RPMI8226 (cell line): ENCODE data around the gene CPNE7.
"Not testable (repeated sequence)": the region's sequence is repeated elsewhere in the genome, so short reads cannot be mapped to it uniquely, and the experiment has no call there.

Experiments used
- DNase-seq: peaks from one replicate; pipeline ENCODE4 v3.0.0-alpha.2; 2015

Gene CPNE7

DNA sequence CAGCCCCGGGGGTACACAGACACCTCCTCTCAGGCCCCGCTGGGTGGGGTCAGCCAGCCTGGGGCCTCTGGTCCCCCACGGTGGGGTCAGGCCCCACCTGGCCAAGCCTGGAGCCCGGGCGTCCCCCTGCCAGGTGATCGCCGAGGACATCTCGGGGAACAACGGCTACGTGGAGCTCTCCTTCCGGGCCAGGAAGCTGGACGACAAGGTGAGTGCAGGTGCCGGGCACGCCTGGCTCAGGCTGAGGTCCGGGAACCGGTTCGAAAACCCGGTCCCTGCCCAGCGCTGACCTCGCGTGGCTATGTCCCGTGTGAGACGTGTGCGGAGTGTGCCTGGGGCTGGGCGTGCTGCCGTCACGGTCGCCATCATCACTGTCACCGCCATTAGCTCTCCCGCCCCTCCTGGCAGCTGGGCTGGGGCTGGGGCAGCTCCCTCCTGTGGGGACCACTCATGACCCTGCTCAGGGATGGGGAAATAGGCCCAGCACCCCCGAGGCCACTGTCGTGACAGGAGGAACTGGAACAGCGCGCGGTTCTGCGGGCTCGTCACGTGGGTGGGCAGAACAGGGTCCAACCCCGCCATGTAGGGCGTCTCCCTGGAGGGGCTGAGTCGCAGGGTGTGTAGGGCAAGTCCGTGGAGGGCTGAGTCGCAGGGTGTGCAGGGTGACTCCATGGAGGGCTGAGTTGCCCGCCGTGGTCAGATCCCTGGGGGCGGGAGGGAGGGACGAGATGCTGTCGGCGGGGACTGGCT, 8.5 kb downstream of the CPNE7 start:
- no peak for DNase-seq

- DNase-seq, result peak; percentile 55
Observed at GRCh38 chr16:89584768-89585549, 9.4 kb downstream of the CPNE7 start.

GRCh38 chr16:89586218-89586617, 10.7 kb downstream of the CPNE7 start:
- DNase-seq, result no peak

- DNase-seq, result no peak
Observed at GRCh38 chr16:89586853-89587252, 11.3 kb downstream of the CPNE7 start.

GRCh38 chr16:89587676-89588075, 12.1 kb downstream of the CPNE7 start:
- not testable (repeated sequence) for DNase-seq

GRCh38 chr16:89588413-89589109, 13.0 kb downstream of the CPNE7 start:
- DNase-seq, result no peak

DNA sequence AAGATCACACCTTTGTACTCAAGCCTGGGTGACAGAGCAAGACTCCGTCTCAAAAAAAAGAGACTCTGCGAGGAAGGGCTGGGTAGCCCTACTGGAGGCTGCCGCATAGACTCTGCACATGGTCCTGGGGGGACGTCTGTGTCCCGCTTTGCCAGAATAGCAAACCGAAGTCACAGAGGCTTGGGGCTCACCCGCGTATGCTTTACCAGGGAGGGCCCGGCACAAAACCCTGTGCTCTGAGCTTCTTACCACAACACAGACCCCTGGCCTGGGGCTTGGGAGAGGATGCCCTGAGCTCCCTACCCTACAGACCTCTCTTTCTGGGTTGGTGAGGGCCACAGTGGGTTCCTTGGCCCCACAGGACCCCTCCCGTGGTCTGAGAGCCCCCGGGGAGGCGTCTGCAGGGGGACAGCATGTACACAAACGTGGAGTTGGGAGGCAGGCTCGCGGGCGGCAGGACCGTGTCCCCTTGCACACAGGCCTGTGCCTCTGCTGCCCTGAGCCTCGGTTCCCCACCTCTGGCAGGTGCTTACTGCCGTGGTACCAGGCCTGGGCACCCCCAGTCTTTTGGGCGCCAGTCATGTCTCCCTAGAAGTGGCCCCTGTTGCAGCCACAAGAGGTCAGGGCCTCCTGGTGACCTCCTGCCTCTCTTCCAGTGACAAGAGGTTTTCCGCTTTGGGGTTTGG, 13.8 kb downstream of the CPNE7 start:
- no peak for DNase-seq

DNA sequence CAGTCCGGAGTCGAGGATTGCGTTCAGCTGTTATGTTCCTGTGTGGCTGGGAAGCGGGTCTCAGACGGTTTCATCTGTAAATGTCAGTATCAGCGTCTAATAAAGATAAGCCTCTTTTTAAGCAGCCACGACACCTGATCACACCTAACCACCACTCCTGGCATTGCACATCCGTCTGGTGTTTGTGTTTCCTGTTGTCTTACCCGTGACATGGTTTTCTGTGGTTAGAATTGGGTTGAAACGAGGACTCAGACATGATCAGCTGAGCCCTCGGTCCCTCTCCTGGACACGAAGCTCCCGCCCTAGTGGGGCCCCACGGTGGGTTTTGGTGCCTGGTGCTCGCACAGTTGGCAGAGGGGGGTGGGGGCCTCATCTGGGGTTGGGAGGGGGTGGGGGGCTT, 18.3 kb downstream of the CPNE7 start:
- no peak for DNase-seq

DNA sequence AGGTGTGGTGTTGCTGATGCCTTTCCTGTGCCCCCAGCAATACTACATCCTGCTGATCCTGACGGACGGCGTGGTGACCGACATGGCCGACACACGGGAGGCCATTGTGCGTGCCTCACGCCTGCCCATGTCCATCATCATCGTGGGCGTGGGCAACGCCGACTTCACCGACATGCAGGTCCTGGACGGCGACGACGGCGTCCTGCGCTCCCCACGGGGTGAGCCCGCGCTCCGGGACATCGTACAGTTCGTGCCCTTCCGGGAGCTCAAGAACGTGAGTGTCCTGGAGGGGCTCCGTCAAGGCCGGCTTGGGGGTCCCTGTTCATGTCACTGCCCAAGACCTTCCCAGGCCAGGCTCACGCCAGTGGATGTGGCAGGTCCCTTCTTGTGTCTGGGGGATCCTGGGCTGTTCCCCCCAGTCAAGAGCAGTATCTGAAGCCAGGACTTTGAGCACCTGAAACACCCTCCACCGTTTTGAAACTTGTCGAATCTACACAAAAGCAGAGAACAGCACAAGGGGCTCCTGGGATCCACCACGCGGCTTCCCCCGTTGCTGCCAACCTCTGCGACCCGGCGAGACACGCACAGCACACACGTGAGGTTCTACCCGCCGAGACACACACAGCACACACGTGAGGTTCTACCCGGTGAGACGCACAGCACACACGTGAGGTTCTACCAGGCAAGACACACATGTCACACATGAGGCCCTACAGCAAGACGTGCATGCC, 19.9 kb downstream of the CPNE7 start:
- DNase-seq, result no peak

- no peak for DNase-seq
Observed at GRCh38 chr16:89596061-89596689, 20.6 kb downstream of the CPNE7 start.

DNA sequence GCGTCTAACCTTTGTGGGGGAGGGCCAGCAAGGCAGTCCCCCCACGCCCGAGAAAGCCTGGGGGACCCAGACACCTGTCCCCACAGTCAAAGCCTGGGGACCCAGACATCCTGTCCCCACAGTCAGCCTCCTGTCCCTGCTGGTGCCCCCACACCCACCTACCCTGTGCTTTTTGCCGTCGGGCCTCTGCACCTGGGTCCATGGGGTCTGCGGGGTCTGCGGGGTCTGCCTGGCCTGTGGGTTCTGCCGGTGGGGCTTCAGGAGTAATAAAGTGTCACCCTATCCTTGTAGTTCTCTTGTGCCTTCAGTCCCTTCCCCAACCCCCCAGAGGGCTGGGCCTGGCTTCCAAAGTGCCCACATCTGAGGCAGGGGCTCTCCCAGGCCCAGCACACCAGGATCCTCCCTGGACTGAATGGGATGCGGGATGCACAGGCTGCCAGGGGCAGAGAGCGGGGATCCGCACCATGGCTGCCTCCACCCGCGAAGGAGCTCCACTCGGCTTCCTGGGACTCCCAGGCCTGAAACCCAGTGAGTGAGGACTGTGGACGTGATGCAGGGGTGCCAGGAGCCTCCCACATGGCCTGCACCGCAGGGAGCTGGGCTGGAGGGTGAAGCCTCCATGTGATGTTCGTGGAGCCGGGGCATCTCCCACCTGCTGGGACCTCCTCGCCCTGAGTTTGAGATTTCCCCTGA, 21.5 kb downstream of the CPNE7 start:
- no peak for DNase-seq

DNA sequence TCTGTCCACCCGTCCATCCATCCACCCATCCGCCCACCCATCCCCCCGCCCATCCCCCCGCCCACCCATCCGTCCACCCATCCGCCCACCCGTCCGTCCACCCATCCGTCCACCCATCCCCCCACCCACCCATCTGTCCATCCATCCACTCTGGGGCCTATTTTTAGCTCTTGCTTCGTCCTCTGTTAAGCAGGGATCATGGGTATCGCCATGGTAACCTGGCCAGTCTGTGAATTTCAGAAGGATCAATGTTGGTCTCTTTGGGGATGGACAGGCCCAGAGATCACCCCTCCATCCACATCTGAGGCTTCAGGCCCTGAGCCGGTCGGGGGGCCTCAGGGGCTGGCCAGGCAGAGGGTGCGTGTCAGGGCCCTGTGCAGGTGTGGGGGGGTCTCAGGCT, 22.6 kb downstream of the CPNE7 start:
- no peak for DNase-seq

DNA sequence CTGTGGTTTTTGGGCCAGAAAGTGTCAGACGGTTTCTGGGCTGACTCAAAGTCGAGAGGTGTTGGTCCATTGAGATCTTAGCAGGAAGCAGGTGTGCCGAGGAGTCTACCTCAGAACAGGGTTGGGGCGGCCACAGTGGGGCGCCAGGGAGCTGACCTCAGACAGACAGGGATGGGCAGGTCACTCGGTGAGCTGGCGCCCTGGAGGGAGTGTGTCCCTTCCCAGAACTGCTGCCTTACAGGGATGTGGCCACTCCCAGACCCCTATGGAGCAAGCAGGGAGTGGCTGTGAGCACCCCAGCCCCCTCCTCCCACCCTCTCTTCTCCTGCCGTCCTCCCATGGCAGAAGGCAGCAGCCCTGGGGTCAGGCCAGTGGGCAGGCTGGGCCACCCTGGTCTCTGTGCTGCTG, 23.9 kb downstream of the CPNE7 start:
- DNase-seq, result peak; percentile 74

DNA sequence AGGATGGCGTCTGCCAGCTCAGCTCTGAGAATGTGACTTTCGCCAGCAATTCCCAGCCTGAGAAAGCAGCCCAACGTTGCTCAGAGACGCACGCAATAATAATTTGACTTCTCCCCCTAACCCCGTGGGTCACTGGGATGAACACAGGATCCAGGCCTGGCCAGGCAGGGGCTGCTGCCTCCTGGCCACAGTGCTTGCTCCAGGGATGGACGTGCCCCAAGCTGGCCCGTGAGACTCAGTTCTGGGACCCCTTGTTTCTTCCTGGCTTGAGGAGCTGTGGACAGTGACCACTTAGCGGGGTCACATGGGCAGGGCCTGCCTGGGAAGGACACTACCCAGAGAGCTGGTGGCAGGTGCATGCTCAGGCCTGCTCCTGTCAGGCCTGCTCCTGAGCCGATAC, 24.3 kb downstream of the CPNE7 start:
- no peak for DNase-seq

- DNase-seq, result no peak
Observed at GRCh38 chr16:89600427-89600826, 24.9 kb downstream of the CPNE7 start.

- DNase-seq, result no peak
Observed at GRCh38 chr16:89600956-89601355, 25.4 kb downstream of the CPNE7 start.

DNA sequence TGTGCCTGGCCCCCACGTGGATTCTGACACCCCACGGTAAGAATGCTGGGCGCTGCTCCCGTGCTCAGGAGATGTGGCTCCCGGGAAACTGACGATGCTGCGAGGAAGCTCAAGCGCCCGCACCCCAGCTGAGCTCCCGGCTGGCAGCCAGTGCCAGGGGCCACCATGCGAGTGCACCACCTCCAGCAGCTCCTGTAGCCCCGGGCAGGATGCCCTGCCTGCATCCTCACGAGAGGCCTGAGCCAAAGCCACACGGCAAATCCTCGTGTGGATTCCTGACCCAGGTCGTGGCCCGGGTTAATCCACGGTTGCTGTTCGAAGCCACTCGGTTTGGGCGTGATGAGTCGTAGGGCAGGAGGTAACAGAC, 26.3 kb downstream of the CPNE7 start:
- DNase-seq, result no peak

- DNase-seq, result no peak
Observed at GRCh38 chr16:89602273-89602951, 26.9 kb downstream of the CPNE7 start.

DNA sequence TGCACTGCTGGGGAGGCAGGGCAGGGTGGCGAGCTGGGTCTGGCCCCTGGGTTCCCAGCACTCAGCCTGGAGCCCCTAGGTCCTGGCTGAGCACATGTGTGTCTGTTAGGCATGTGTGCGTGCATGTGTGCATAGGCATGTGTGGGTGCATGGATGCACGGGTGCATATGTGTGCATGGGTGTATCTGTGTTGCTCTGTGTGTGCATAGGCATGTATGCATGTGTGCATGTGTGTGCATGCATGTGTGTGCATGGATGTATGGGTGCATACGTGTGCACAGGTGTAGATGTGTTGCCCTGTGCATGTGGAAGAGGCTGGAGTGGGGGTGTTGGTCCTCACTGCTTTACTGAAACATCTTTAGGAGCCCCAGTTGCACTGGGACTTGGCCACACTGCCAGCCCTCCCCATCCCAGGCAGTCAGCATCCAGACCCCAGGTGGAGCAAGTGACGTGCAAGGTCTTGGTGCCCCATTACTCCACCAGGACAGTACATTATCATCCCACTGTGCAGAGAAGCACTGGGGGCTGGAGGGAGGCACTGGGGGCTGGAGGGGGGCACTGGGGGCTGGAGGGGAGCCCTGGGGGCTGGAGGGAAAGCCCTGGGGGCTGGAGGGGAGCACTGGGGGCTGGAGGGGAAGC, 27.5 kb downstream of the CPNE7 start:
- no peak for DNase-seq

GRCh38 chr16:89604764-89605163, 29.2 kb downstream of the CPNE7 start:
- DNase-seq, result no peak
